Measurements from ENCODE around the gene RXFP2. TPM values are rescaled to one million over a fixed set of nuclear protein-coding genes. Genes with fewer than 3 reads are reported as not detected.
A peak's percentile ranks its signal among the peaks of the same experiment; 100 is the strongest.

The RXFP2 gene
- total RNA-seq, 1 donor from 2014 or later: not detected

DNA sequence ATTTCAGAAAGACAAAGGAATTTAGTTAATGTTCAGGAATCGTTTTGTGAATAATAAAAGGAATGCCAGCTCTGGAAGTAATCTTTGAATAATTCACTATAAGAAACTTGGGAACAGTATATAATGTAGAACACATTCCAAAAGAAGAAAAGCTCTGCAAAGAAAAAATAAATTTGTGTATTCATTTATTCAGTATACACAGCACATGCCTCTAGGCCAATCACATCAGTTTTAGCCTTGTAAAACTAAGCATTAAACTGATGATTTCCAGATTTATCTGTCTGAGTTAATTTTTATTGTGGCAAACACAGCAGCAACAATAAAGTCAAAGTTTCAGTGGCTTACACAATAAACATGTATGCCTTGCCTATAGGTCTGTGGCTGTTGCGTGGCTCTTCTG, 5.7 kb upstream of the RXFP2 start:
- intact Hi-C loops (cut with DNase I): no loop called here
- no peaks in the 10 kb centered on the region for H3K4me1 ChIP-seq
- no peak for DNase-seq
- TF ChIP-seq, protein P1, sequence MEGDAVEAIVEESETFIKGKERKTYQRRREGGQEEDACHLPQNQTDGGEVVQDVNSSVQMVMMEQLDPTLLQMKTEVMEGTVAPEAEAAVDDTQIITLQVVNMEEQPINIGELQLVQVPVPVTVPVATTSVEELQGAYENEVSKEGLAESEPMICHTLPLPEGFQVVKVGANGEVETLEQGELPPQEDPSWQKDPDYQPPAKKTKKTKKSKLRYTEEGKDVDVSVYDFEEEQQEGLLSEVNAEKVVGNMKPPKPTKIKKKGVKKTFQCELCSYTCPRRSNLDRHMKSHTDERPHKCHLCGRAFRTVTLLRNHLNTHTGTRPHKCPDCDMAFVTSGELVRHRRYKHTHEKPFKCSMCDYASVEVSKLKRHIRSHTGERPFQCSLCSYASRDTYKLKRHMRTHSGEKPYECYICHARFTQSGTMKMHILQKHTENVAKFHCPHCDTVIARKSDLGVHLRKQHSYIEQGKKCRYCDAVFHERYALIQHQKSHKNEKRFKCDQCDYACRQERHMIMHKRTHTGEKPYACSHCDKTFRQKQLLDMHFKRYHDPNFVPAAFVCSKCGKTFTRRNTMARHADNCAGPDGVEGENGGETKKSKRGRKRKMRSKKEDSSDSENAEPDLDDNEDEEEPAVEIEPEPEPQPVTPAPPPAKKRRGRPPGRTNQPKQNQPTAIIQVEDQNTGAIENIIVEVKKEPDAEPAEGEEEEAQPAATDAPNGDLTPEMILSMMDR (IDR thresholded peaks at IDR 0.05): no peak
- ATAC-seq: no peak
- no peaks in the 10 kb centered on the region for H3K27me3 ChIP-seq (ENCODE audit: low read depth)
- H3K36me3 ChIP-seq: no peaks in the 10 kb centered on the region
- no peak overlapping the region for H3K4me3 ChIP-seq
- H3K27ac ChIP-seq: no peak overlapping the region
- H3K9me3 ChIP-seq: no peaks in the 10 kb centered on the region

DNA sequence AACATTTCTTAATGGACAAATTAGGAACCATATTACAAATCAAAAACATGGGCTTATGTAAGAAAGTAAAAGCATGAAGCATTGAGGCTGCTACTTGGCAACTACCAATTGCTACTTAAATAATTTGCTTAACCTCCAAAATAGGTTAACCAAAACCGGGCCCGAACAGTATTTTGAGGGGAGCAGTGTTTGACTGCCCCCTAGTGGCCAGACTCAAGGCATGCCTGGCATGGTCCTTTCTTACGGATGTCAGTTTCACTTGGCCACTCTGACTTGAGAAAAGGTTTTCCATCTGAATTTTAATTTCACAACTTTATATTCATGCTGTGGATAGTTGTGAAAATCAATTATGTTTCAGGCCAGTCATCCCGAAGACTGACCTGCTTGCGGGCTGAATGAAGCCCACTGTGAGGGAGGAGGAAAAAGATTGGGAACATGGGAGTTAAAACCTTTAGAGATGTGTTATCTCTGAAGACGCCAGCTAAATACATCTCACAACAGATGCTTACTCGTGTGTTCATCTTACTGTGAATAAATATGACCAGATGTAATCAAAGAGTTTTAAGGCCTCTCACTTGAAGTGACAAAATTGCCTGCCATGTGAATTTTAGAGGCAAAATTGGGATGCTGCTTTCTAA, 2.9 kb downstream of the RXFP2 start:
- Histone ChIP-seq H3K27me3 (ENCODE audit: low read depth) (no peaks in the 10 kb centered on the region), H3K4me1 (peaks cover 4% of the 10 kb centered on the region), H3K9me3 (no peaks in the 10 kb centered on the region), H3K27ac (no peak overlapping the region), H3K4me3 (no peak overlapping the region), H3K36me3 (no peaks in the 10 kb centered on the region)
- TF ChIP-seq, protein P1 (IDR thresholded peaks at IDR 0.05): peak; percentile 99
- peak; percentile 86 for ATAC-seq
- intact Hi-C loops (cut with DNase I): no loop called here
- DNase-seq: peak; percentile 56

GRCh38 chr13:31747291-31747690, 8.0 kb downstream of the RXFP2 start:
- Histone ChIP-seq H3K36me3 (no peaks in the 10 kb centered on the region), H3K27me3 (ENCODE audit: low read depth) (no peaks in the 10 kb centered on the region), H3K4me1 (peaks cover 2% of the 10 kb centered on the region), H3K4me3 (no peak overlapping the region), H3K9me3 (no peaks in the 10 kb centered on the region), H3K27ac (no peak overlapping the region)
- TF ChIP-seq, protein P1 (IDR thresholded peaks at IDR 0.05): no peak
- ATAC-seq (no peak), DNase-seq (no peak)
- intact Hi-C loops (cut with DNase I): no loop called here

DNA sequence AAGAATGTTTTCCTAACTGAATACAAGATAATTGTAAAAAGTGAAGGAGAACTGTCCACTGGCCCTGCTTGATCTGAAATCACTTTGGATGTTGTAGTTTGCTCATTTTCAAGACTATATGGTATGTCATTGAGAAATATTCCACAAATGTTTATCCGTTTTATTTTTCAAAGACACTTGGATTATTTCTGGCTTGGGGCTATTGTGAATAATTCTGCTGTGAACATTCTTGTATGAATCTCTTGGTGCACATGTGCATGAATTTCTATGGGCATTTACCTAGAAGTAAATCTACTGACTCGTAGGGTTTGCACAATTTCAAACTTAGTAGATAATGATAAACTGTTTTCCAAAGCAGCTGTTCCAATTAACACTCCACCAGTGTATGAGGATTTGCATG, 8.6 kb downstream of the RXFP2 start:
- Histone ChIP-seq H3K27ac (no peak overlapping the region), H3K4me1 (no peaks in the 10 kb centered on the region), H3K4me3 (no peak overlapping the region), H3K9me3 (no peaks in the 10 kb centered on the region), H3K36me3 (no peaks in the 10 kb centered on the region), H3K27me3 (ENCODE audit: low read depth) (no peaks in the 10 kb centered on the region)
- TF ChIP-seq, protein P1 (IDR thresholded peaks at IDR 0.05): no peak
- no peak for DNase-seq
- ATAC-seq: no peak
- intact Hi-C loops (cut with DNase I): no loop called here

DNA sequence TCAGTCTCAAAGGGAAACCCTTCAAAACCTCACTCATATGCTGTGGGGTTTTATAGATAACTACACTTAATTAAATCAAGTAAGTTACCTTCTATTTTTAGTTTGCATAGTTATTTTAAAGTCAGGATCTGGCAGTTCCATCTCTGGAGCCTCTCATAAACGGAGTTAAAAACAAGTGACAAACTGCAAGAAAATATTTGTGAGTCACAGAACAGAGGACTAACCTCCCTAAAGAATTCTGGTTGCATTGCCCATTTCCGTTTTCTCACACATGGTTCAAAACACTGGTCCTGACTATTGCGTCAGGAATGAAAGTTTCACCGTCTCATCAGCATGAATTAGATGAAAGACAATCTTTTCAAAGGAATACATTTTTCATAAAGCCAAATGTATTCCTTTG, 10.6 kb downstream of the RXFP2 start:
- Histone ChIP-seq H3K36me3 (no peaks in the 10 kb centered on the region), H3K27me3 (ENCODE audit: low read depth) (no peaks in the 10 kb centered on the region), H3K4me1 (no peaks in the 10 kb centered on the region), H3K4me3 (no peak overlapping the region), H3K9me3 (no peaks in the 10 kb centered on the region), H3K27ac (no peak overlapping the region)
- DNase-seq: no peak
- intact Hi-C loops (cut with DNase I): no loop called here
- ATAC-seq: no peak
- TF ChIP-seq, protein P1 (IDR thresholded peaks at IDR 0.05): no peak

All from lower lobe of right lung (tissue), 2 donors.